Measurements from ENCODE around the gene MSI2. TPM values are rescaled to one million over a fixed set of nuclear protein-coding genes. Genes with fewer than 3 reads are reported as not detected.

The MSI2 gene
- total RNA-seq, 1 donor from 2014 or later: 60.6 TPM

- H3K4me3 Mint-ChIP-seq (ENCODE audit: unreplicated experiment): no peak overlapping the region
- H3K4me1 Mint-ChIP-seq (ENCODE audit: unreplicated experiment): peaks cover 11% of the 10 kb centered on the region
- H3K36me3 Mint-ChIP-seq (ENCODE audit: low read depth, unreplicated experiment): peaks cover 3% of the 10 kb centered on the region
- TF ChIP-seq CTCF (IDR thresholded peaks at IDR 0.05; ENCODE audit: unreplicated experiment): no peak
- H3K9me3 Mint-ChIP-seq (ENCODE audit: unreplicated experiment): no peaks in the 10 kb centered on the region
- peaks cover 5% of the 10 kb centered on the region for H3K27me3 Mint-ChIP-seq (ENCODE audit: unreplicated experiment)
- no peak for DNase-seq (ENCODE audit: low spot score)
- H3K27ac Mint-ChIP-seq (ENCODE audit: unreplicated experiment): no peak overlapping the region
Measured at GRCh38 chr17:57727630-57728175, 471.4 kb downstream of the MSI2 start.

- Mint-ChIP-seq H3K36me3 (ENCODE audit: low read depth, unreplicated experiment) (no peaks in the 10 kb centered on the region), H3K27me3 (ENCODE audit: unreplicated experiment) (peaks cover 2% of the 10 kb centered on the region), H3K9me3 (ENCODE audit: unreplicated experiment) (no peaks in the 10 kb centered on the region), H3K27ac (ENCODE audit: unreplicated experiment) (no peak overlapping the region), H3K4me3 (ENCODE audit: unreplicated experiment) (no peak overlapping the region), H3K4me1 (ENCODE audit: unreplicated experiment) (no peaks in the 10 kb centered on the region)
- no peak for DNase-seq (ENCODE audit: low spot score)
- no peak for TF ChIP-seq CTCF (IDR thresholded peaks at IDR 0.05; ENCODE audit: unreplicated experiment)
Measured at GRCh38 chr17:57730026-57730701, 473.8 kb downstream of the MSI2 start.

- Mint-ChIP-seq H3K4me1 (ENCODE audit: unreplicated experiment) (no peaks in the 10 kb centered on the region), H3K4me3 (ENCODE audit: unreplicated experiment) (no peak overlapping the region), H3K9me3 (ENCODE audit: unreplicated experiment) (no peaks in the 10 kb centered on the region), H3K36me3 (ENCODE audit: low read depth, unreplicated experiment) (no peaks in the 10 kb centered on the region), H3K27me3 (ENCODE audit: unreplicated experiment) (peaks cover 2% of the 10 kb centered on the region), H3K27ac (ENCODE audit: unreplicated experiment) (no peak overlapping the region)
- DNase-seq (ENCODE audit: low spot score): no peak
- no peak for TF ChIP-seq CTCF (IDR thresholded peaks at IDR 0.05; ENCODE audit: unreplicated experiment)
Measured at GRCh38 chr17:57732062-57732461, 475.7 kb downstream of the MSI2 start.

- H3K4me1 Mint-ChIP-seq (ENCODE audit: unreplicated experiment): no peaks in the 10 kb centered on the region
- H3K36me3 Mint-ChIP-seq (ENCODE audit: low read depth, unreplicated experiment): no peaks in the 10 kb centered on the region
- no peak for TF ChIP-seq CTCF (IDR thresholded peaks at IDR 0.05; ENCODE audit: unreplicated experiment)
Measured at GRCh38 chr17:57733085-57733484, 476.8 kb downstream of the MSI2 start.

More at GRCh38 chr17:57733085-57733484, 476.8 kb downstream of the MSI2 start:
- H3K4me3 Mint-ChIP-seq (ENCODE audit: unreplicated experiment): no peak overlapping the region
- no peak for DNase-seq (ENCODE audit: low spot score)
- H3K9me3 Mint-ChIP-seq (ENCODE audit: unreplicated experiment): no peaks in the 10 kb centered on the region
- H3K27me3 Mint-ChIP-seq (ENCODE audit: unreplicated experiment): peaks cover 2% of the 10 kb centered on the region
- no peak overlapping the region for H3K27ac Mint-ChIP-seq (ENCODE audit: unreplicated experiment)

Other genes starting within 250 kb of the MSI2 start
- gene AKAP1, start 171.3 kb upstream of the MSI2 start, total RNA-seq (ENCODE audit: unreplicated experiment): 24.6 TPM

Measured in endothelial cell (in vitro differentiated cells).